Stimulated activated CD4-positive, alpha-beta T cell treated with anti-CD3 and anti-CD28 coated beads, Interleukin-4, amount 100 ng/mL, for 1 hour (primary cell): ENCODE data around the gene TDRD12.

Source experiments
- DNase-seq: peaks from one replicate; pipeline ENCODE4 v3.0.0-alpha.2; 2020

TDRD12 gene

DNA sequence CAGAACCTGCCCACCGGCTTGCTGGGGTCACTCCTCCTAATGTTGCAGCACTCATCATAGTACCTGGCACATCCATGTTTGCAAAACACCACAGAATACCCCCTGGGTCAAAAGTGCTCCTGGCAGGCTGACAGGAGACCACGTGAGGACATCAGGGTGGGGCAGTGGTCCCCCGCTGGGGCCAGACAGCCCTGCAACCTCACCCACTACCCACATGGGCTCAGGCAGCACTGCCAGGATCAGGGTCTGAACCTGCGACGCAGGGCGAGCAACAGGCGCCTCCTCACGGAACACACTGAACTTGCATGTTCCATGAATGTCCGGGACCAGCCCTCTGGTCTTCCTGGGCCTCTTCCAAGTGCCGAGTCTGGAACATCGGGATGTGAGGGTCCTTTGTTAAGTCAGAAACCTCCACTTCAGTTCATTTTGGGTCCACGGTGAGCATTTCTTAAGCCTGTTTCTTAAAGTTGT lies 151.4 kb downstream of the TDRD12 start:
- DNase-seq = no peak

DNA sequence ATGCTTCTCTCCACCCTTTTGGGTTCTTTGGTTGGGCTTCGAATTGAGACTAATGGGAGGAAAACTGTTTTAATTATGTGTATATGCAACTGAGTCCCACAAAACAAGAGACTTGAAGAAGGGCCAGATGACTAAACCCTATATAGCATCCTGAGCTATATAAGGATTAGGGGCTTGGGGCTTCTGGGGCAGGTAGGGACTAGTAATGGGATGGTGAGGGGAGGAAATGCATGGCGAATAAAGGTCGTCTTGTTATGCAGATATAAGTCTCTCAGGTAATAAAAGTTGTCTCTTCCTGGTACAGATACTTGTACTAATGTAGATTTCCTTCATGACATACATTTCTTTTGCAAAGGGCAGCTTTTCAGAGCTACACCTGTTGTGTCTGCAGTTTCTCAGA lies 152.8 kb downstream of the TDRD12 start:
- DNase-seq = no peak

DNA sequence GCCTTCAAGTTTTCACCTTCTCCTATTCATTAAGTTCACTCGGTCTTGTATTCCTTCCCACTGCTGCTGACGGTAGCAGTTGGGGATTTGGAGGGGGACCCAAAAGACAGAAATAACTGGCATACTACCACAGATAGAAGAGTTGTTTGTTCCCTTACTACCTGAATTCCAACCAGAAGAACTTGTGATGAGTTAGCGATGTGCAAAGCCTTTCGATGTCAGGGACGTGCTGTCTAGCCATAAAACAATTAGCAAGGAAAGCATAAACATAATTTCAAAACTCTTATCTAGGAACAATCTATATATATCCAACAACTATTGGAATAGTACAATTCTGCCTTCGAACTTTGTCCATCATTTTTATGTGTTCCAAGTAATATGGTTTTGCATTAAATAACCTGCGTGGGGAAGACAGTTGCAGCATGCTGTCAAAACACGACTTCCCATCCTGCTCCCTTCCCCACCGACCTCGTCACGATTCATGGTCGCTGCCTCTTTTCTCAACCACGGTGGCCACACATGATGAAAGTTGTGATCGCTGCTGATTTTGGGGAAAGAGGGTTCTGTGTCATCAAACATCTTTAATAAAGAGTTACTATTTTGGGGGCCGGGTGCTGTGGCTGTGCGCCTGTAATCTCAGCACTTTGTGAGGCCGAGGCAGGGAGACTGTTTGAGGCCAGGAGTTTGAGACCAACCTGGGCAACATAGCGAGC lies 153.8 kb downstream of the TDRD12 start:
- DNase-seq = no peak

DNA sequence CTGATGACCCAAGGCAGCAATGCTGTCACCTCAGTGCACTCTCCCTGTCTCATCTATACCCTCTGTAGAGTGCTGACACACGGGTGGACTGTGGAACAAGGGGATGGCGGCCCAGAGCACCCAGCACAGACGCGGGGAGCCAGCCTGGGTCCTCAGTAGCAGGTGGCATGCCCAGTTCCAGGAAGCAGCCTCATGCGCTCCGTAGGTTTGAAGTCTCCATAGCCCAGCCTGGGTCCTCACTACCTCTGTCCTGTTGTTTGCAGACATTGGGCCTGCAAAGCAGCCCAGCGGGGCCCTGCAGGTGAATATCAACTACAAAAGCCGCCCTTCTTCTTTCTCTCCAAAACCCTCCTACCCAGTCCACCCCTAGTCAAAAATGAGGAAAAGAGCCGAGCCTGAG lies 155.0 kb downstream of the TDRD12 start:
- no peak for DNase-seq

DNA sequence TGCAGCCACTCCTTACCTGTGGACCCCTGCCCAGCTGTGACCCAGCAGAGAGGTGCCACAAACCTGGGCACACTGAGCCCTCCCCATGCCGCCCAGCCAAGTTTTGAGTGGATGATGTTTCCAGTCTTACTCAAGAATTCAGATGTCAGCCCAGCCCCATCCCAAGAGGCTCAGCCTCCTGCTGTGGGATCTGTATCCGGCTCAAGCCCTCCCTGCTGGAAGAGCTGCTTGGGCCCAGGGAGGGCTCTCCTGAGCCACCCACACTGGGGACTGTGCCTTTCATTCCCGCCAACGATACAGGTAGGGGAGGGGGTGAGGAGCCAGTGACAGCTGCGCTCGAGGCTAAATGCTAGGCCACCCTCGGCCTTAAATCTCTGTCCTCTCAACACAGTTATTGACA lies 155.9 kb downstream of the TDRD12 start:
- no peak for DNase-seq

DNA sequence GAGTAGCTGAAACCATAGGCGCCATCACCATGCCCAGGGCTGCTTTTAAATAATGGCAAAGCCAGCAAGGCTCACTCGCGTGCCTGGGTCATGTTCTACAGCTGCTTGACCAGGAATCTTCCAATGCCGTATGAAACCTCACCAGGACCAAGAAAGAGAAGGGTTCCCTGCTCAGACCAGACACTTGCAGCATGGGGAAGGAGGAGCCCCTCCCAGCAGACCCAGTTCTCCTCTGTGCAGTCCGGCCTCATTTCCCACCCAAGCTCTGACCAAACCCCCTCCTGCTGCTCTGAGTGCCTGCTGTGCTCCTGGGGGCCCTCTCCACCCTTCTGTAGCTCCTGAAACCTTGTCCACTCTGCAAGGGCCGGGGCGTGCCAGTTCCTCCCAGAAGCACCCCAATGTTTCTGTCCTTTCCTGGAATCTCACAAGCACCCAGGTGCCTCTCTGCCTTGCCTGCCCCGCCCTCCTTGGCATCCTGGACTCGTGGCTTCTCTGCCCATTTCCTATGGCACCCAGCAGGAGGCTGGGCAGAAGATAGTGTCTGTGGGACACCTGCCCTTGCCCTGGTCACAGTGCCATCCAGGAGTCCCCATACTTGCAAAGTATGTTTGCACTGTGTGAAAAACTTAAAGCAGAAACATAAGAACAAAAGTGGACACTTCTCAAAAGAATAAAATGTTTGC lies 156.8 kb downstream of the TDRD12 start:
- no peak for DNase-seq

DNA sequence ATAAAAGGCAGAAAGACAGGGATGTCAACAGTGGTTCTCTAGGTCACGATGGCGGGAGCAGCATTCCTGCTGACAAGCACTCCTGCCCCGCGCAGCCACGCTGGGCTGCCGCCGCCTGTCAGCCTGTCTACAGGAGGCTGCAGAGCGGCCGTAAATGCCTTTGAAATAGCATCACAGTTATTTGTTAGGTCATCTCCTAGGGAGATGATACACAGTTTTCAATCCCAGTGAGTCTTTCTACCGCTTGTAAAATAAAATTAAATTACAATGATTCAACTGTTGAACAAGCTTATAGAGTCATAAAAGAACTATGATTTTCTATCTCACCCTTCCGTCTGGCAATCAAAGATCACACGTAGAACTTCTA lies 157.3 kb downstream of the TDRD12 start:
- no peak for DNase-seq
